ENCODE data around the gene HOMER1. TPM values are rescaled to one million over a fixed set of nuclear protein-coding genes. Genes with fewer than 3 reads are reported as not detected.

Gene HOMER1
- total and polyA plus RNA-seq, 2 of the 13 experiments (the other 11 are each of a cell fraction or from before 2014, with no cell fraction given): 5.3 to 24.8 TPM

GRCh38 chr5:79454043-79454442 is 59.9 kb downstream of the HOMER1 start:
- ChIA-PET CTCF (ENCODE audit: low intra/inter-chr PET ratio, low total read pairs) (no interaction called here), POLR2A (no interaction called here)
- peaks cover 3% of the 10 kb centered on the region for H3K79me2 ChIP-seq (ENCODE audit: insufficient read depth, low read length)
- no peaks in the 10 kb centered on the region for H4K20me1 ChIP-seq (ENCODE audit: insufficient read depth, low read length)
- in situ Hi-C loops (cut with HindIII; ENCODE audit: extremely low pct_ligation_motif_present, low pct_unique_long_range_greater_than_20kb) (loop anchor here (25.0 kb wide), 3 partner anchors 192 to 442 kb away; no protein-coding TSS in a partner anchor), intact Hi-C loops (cut with micrococcal nuclease; ENCODE audit: unreplicated experiment) (no loop called here)
- TF ChIP-seq ZSCAN30 (CRISPR knock-in tag; IDR thresholded peaks at IDR 0.05): no peak
- no peak for TF ChIP-seq MLLT10 (CRISPR knock-in tag; IDR thresholded peaks at IDR 0.05)
- TF ChIP-seq KLF9 (CRISPR knock-in tag; IDR thresholded peaks at IDR 0.05; ENCODE audit: low read depth): no peak
- no peak for TF ChIP-seq FIP1L1 (IDR thresholded peaks at IDR 0.05; ENCODE audit: borderline replicate concordance, insufficient read depth, low read depth, low read length)
- TF ChIP-seq ZBTB44 (CRISPR knock-in tag; IDR thresholded peaks at IDR 0.05): no peak
- no peak for TF ChIP-seq ATF7 (IDR thresholded peaks at IDR 0.05)
- no peak for TF ChIP-seq ATF7 (CRISPR knock-in tag; IDR thresholded peaks at IDR 0.05)
- no peak for TF ChIP-seq ISL2 (CRISPR knock-in tag; IDR thresholded peaks at IDR 0.05)
- no peak for TF ChIP-seq DRAP1 (CRISPR knock-in tag; IDR thresholded peaks at IDR 0.05)
- no peak for TF ChIP-seq GFI1 (CRISPR knock-in tag; IDR thresholded peaks at IDR 0.05; ENCODE audit: borderline replicate concordance)
- TF ChIP-seq SMC3 (IDR thresholded peaks at IDR 0.05; ENCODE audit: low read length): no peak
- no peak for TF ChIP-seq SP4 (CRISPR knock-in tag; IDR thresholded peaks at IDR 0.05)
- TF ChIP-seq ZNF547 (CRISPR knock-in tag; IDR thresholded peaks at IDR 0.05): no peak
- TF ChIP-seq KAT7 (CRISPR knock-in tag; IDR thresholded peaks at IDR 0.05; ENCODE audit: borderline replicate concordance): no peak
- TF ChIP-seq PAXIP1 (CRISPR knock-in tag; conservative IDR thresholded peaks at IDR 0.05): no peak
- no peak overlapping the region for H2AFZ ChIP-seq (ENCODE audit: low read length)
- no peak overlapping the region for H3K9ac ChIP-seq (ENCODE audit: insufficient read depth, low read depth, low read length)
- no peaks in the 10 kb centered on the region for H3K9me3 ChIP-seq (ENCODE audit: low read length)
- H3K27me3 ChIP-seq (ENCODE audit: control insufficient read depth in 1 of 2, insufficient read depth in 2 of 2, low read length in 2 of 2): no peaks in the 10 kb centered on the region
- no peaks in the 10 kb centered on the region for H3K4me1 ChIP-seq (ENCODE audit: insufficient read depth, low read length)
- DNase-seq (ENCODE audit: low spot score) (no peak), FAIRE-seq (no peak), ATAC-seq (no peak)
- H3K4me2 ChIP-seq (ENCODE audit: low read depth, low read length): no peak overlapping the region
- WGBS (ENCODE audit: low lambda C conversion rate): 96% methylated on average over 4 of the region's 4 CpGs
- no peak overlapping the region for H3K27ac ChIP-seq (ENCODE audit: extremely low read length, insufficient read depth, low read length)
- no TSS peak for BruUV-seq (replicated peaks)
- H3K36me3 ChIP-seq (replicated peaks in 1 of 2; ENCODE audit: control insufficient read depth in 1 of 2, insufficient read depth in 2 of 2, low read length in 2 of 2): peaks cover 5 to 16% of the 10 kb centered on the region in 2 experiments; a peak in 3 of 5 replicates
- H3K4me3 ChIP-seq (replicated peaks in 1 of 3; ENCODE audit: insufficient read depth in 1 of 3, low read depth in 2 of 3, low read length in 3 of 3): no peak overlapping the region
